IPS-18a (cell line): ENCODE results near the gene RFX1.

Experiments
- H3K27ac ChIP-seq: one replicate; pipeline ENCODE4 v1.5.1; 2013; ENCODE audit warnings: low read length
- H3K27me3 ChIP-seq: one replicate; pipeline ENCODE4 v1.6.1; 2013; ENCODE audit warnings: mild to moderate bottlenecking, low read length; ENCODE audit not compliant: control insufficient read depth, insufficient read depth
- H3K36me3 ChIP-seq: one replicate; pipeline ENCODE4 v1.6.1; 2013; ENCODE audit warnings: low read depth, low read length; ENCODE audit not compliant: control insufficient read depth
- H3K4me1 ChIP-seq: one replicate; pipeline ENCODE4 v1.6.1; 2013; ENCODE audit warnings: low read depth, low read length; ENCODE audit not compliant: control insufficient read depth
- H3K4me3 ChIP-seq: one replicate; pipeline ENCODE4 v1.5.1; 2013; ENCODE audit warnings: low read length
- H3K9ac ChIP-seq: one replicate; pipeline ENCODE4 v1.6.1; 2013; ENCODE audit warnings: mild to moderate bottlenecking, low read length, moderate library complexity
- H3K9me3 ChIP-seq: one replicate; pipeline ENCODE4 v1.6.1; 2013; ENCODE audit warnings: low read depth, low read length; ENCODE audit not compliant: control insufficient read depth

RFX1 gene

GRCh38 chr19:13920940-13921747, 85.0 kb downstream of the RFX1 start:
- H3K27ac ChIP-seq = no peak overlapping the region
- no peak overlapping the region for H3K4me3 ChIP-seq
- H3K4me1 ChIP-seq = no peaks in the 10 kb centered on the region
- H3K9me3 ChIP-seq = no peaks in the 10 kb centered on the region
- H3K9ac ChIP-seq = no peak overlapping the region
- H3K36me3 ChIP-seq = peaks cover 29% of the 10 kb centered on the region
- H3K27me3 ChIP-seq = no peaks in the 10 kb centered on the region

GRCh38 chr19:13920524-13920923, 85.6 kb downstream of the RFX1 start:
- no peak overlapping the region for H3K27ac ChIP-seq
- H3K4me3 ChIP-seq = no peak overlapping the region
- H3K9me3 ChIP-seq = no peaks in the 10 kb centered on the region
- H3K4me1 ChIP-seq = no peaks in the 10 kb centered on the region
- peaks cover 29% of the 10 kb centered on the region for H3K36me3 ChIP-seq
- H3K9ac ChIP-seq = no peak overlapping the region
- no peaks in the 10 kb centered on the region for H3K27me3 ChIP-seq

- no peaks in the 10 kb centered on the region for H3K27me3 ChIP-seq
- no peaks in the 10 kb centered on the region for H3K9me3 ChIP-seq
- no peak overlapping the region for H3K27ac ChIP-seq
- H3K4me3 ChIP-seq = no peak overlapping the region
- H3K4me1 ChIP-seq = no peaks in the 10 kb centered on the region
- H3K9ac ChIP-seq = no peak overlapping the region
- H3K36me3 ChIP-seq = peaks cover 29% of the 10 kb centered on the region
Observed at GRCh38 chr19:13918726-13919411, 87.3 kb downstream of the RFX1 start.

- H3K4me3 ChIP-seq = no peak overlapping the region
- H3K27me3 ChIP-seq = no peaks in the 10 kb centered on the region
- H3K36me3 ChIP-seq = peaks cover 22% of the 10 kb centered on the region
- H3K9me3 ChIP-seq = no peaks in the 10 kb centered on the region
- no peak overlapping the region for H3K9ac ChIP-seq
- H3K4me1 ChIP-seq = no peaks in the 10 kb centered on the region
- H3K27ac ChIP-seq = no peak overlapping the region
Observed at GRCh38 chr19:13917888-13918406, 88.2 kb downstream of the RFX1 start.

- H3K9ac ChIP-seq = no peak overlapping the region
- H3K4me3 ChIP-seq = no peak overlapping the region
- H3K27ac ChIP-seq = no peak overlapping the region
- no peaks in the 10 kb centered on the region for H3K4me1 ChIP-seq
- H3K9me3 ChIP-seq = no peaks in the 10 kb centered on the region
- peaks cover 18% of the 10 kb centered on the region for H3K36me3 ChIP-seq
- H3K27me3 ChIP-seq = no peaks in the 10 kb centered on the region
Observed at GRCh38 chr19:13914777-13915176, 91.3 kb downstream of the RFX1 start.

- H3K27ac ChIP-seq = no peak overlapping the region
- no peaks in the 10 kb centered on the region for H3K27me3 ChIP-seq
- H3K9me3 ChIP-seq = no peaks in the 10 kb centered on the region
- H3K4me1 ChIP-seq = no peaks in the 10 kb centered on the region
- peaks cover 21% of the 10 kb centered on the region for H3K36me3 ChIP-seq
- H3K9ac ChIP-seq = no peak overlapping the region
- no peak overlapping the region for H3K4me3 ChIP-seq
Observed at GRCh38 chr19:13913352-13913751, 92.8 kb downstream of the RFX1 start.
